NT2/D1 (cell line): ENCODE measurements around the gene RNF181.

Experiments used
- SUZ12 ChIP-seq: IDR thresholded peaks from 2 replicates; pipeline ENCODE4 v1.6.1; 2011; ENCODE audit not compliant: insufficient read length, insufficient read depth; ENCODE audit errors: extremely low read depth
- ZNF274 ChIP-seq: IDR thresholded peaks from 2 replicates; pipeline ENCODE4 v1.6.1; 2011; ENCODE audit warnings: mild to moderate bottlenecking, low read depth, low read length

DNA sequence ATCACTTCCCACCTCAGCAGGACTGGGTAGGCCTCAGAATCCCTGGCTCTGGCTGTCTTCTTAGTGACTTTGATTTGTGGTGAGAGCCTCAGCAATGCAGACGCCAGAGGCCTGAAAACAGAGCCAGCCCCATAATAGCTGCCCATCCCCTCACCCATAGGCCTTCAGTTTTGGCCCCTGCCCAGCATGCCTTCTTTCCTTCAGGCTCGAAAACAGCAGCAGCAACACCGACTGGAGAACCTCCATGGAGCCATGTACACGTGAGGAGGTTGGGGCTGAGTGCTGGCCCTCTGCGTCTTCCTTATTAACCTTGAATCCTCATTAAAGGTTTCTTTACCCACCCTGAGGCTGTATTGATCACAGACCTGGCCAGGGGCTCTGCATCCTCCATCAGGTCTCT, 1.7 kb downstream of the RNF181 start:
- TF ChIP-seq ZNF274 (no peak), SUZ12 (no peak)
